Colon (tissue), 2 donors: ENCODE measurements around the gene PERM1.
"Not testable (repeated sequence)": the region's sequence is repeated elsewhere in the genome, so short reads cannot be mapped to it uniquely, and the experiment has no call there.

Source experiments
- FAIRE-seq: peaks from 2 replicates; lab custom pipeline; 2012; peaks lifted over from hg19 to GRCh38; lab: Jason Lieb, UNC
- donor health status: control.
- donor health status: control.

The PERM1 gene

GRCh38 chr1:997993-998744, 16.3 kb upstream of the PERM1 start:
- no peak for FAIRE-seq

GRCh38 chr1:997713-997992, 15.8 kb upstream of the PERM1 start:
- FAIRE-seq: no peak

GRCh38 chr1:996851-997712, 15.2 kb upstream of the PERM1 start:
- FAIRE-seq: no peak

GRCh38 chr1:995665-996633, 14.1 kb upstream of the PERM1 start:
- no peak for FAIRE-seq

- FAIRE-seq: not testable (repeated sequence)
Measured at GRCh38 chr1:994546-994945, 12.7 kb upstream of the PERM1 start.

GRCh38 chr1:993379-993995, 11.6 kb upstream of the PERM1 start:
- FAIRE-seq: no peak

GRCh38 chr1:992362-992761, 10.5 kb upstream of the PERM1 start:
- no peak for FAIRE-seq

GRCh38 chr1:991895-992294, 10.0 kb upstream of the PERM1 start:
- no peak for FAIRE-seq

GRCh38 chr1:991275-991674, 9.4 kb upstream of the PERM1 start:
- not testable (repeated sequence) for FAIRE-seq

- FAIRE-seq: not testable (repeated sequence)
Measured at GRCh38 chr1:988061-988460, 6.2 kb upstream of the PERM1 start.

GRCh38 chr1:985126-985525, 3.2 kb upstream of the PERM1 start:
- FAIRE-seq: no peak

- no peak for FAIRE-seq
Measured at GRCh38 chr1:984476-984814, 2.6 kb upstream of the PERM1 start.

- FAIRE-seq: no peak
Measured at GRCh38 chr1:983798-984475, 2.0 kb upstream of the PERM1 start.

- FAIRE-seq: no peak
Measured at GRCh38 chr1:982765-983436, 1.0 kb upstream of the PERM1 start.

- FAIRE-seq: no peak
Measured at GRCh38 chr1:981491-981954, 370 bp downstream of the PERM1 start.

- FAIRE-seq: no peak
Measured at GRCh38 chr1:980602-981395, 1.1 kb downstream of the PERM1 start.

- no peak for FAIRE-seq
Measured at GRCh38 chr1:980137-980571, 1.7 kb downstream of the PERM1 start.

- FAIRE-seq: no peak
Measured at GRCh38 chr1:979744-980072, 2.2 kb downstream of the PERM1 start.

GRCh38 chr1:978835-979743, 2.8 kb downstream of the PERM1 start:
- FAIRE-seq: no peak
